Measurements from ENCODE around the gene ANKRD31. TPM values are rescaled to one million over a fixed set of nuclear protein-coding genes. Genes with fewer than 3 reads are reported as not detected.
"Not testable (repeated sequence)": the region's sequence is repeated elsewhere in the genome, so short reads cannot be mapped to it uniquely, and the experiment has no call there.

Gene ANKRD31
- polyA plus RNA-seq, 4 donors = 0.48 to 0.67 (median 0.52) TPM

DNA sequence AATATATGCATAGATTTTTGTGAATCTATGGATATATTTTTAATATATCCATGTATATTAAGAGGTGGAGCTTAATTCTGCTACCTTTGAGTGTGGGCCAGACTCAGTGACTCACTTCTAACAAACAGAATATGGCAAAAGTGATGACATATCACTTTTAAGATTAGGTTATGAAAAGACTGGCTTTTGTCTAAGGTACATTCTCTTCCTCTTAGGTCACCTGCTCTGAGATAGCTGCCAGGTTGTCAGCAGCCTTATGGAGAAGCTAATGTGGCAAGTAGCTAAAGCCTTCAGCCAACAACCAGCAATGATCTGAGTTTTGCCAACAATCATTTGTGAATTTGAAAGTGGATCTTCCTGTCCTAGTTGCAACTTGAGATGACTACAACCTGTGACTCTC, 83.8 kb downstream of the ANKRD31 start:
- DNase-seq (ENCODE audit: low read depth in 4 of 4, low spot score in 3 of 4) = no peak

DNA sequence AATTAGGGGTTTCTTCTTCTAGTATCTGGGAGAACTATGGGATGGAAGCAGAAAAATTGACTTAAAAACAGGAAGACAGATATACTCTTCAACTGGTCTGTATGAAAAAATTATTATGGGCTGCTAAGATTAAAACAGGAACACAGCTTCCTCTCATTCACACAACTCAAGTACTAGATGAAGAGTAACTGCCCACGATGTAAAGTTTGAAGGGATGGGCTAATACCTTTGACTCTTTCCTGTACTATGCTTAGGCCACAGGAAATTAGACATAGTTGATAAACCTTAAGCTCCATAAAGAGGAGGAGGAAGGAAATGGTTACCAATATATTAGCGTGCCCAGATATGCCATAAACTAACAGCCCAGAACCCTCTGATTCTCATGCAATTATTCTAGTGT, 88.6 kb downstream of the ANKRD31 start:
- DNase-seq (ENCODE audit: low read depth in 4 of 4, low spot score in 3 of 4) = no peak

DNA sequence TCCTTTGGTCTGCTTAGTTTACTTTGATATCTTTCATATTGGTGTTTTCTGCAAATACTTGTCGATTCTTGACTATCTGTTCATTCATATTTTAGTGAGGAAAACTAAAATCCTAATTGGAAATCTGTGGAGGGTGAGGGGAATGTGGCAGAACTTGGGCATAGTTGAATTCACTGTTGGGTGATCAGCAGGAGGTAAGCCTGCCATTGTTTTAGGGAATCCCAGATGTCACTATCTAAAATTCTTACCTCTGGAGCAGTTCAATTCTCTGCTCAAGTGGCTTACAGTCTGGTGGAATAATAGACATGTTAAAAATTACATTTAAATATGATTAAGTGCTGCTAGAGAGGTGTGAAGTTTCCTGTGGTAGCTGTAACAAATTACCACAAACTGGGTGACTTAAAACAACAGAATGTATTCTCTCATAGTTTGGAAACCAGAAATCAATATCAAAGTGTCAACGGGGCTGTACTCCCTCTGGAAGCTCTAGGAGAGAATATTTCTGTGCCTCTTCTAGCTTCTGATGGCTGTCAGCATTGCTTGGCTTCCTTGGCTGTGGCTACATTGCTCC, 94.0 kb downstream of the ANKRD31 start:
- DNase-seq (ENCODE audit: low read depth in 4 of 4, low spot score in 3 of 4) = no peak

DNA sequence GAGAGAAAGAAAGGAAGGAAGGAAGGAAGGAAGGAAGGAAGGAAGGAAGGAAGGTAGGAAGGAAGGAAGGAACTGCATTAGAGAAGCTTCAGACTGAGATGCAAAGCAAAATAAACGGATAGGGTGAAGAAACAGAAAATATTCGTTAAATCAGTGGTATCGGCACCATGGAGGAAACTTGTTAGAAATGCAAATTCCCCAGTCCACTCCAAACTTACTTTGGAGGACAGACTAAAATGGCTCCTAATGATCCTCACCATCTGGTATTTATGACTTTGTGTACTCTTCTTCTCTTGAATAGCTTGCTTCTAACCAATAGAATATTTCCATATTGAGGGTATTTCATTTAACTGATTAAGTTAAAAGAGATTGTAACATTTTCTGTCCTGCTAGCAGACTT, 96.4 kb downstream of the ANKRD31 start:
- no peak for DNase-seq (ENCODE audit: low read depth in 4 of 4, low spot score in 3 of 4)

DNA sequence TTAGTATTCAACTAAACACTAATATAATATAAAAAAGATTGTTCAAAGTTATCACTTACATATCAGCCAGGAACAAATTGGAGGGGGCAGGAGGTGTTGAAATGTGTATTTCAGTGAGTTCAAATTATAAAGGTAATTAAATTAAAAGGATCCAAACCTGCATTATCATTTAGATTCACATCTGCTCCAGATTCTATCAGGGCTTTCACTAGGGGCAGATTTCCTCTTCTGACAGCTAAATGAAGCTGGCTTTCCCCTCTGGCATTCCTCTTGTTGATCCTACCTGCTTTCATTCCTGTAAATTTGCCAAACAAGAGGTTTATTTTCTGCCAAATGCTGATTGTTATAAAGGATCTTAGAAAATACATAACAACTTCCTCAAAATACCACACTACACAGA, 98.0 kb downstream of the ANKRD31 start:
- no peak for DNase-seq (ENCODE audit: low read depth in 4 of 4, low spot score in 3 of 4)

DNA sequence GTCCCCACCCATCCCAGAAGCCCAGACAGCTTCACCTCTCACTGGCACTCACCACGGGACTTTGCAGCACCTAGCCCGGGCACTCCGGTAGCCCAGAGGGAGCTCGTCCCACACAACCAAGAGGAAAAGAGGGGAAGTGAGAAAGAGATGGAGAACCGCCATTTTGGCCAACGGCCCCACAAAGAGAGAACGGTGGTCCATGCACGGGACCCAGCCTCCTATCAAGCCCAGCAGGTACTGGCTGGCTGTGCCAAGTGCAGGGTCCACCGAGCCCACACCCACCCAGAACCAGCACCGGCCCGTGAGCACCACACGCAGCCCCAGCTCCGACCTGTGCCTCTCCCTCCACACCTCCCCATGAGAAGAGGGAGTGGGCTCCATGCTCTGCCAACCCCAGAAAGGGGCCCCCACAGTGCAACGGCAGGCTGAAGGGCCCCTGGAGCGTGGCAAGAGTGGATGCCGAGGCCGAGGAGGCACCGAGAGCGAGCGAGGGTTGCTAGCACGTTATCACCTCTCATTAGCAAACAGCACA, 105.8 kb downstream of the ANKRD31 start:
- no peak for DNase-seq (ENCODE audit: low read depth in 4 of 4, low spot score in 3 of 4)

DNA sequence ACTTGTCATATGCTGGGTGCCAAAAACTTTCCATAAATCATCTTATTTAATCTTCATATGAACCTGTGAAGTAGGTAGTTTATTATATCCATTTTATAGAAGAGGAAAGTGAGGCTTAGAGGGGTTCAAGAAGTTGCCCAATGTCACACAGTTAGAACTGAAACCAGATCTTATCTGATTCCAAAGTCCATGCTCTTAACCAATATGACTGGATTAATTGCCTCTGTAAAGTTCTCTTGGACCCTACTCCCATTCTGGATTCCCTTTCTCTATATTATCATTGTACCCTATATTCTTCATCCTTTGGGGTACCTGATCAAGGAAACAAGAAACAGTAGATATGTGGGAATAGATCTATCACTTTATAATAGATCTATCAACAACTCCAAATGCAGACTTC, 119.8 kb downstream of the ANKRD31 start:
- DNase-seq (ENCODE audit: low read depth in 4 of 4, low spot score in 3 of 4) = no peak

DNA sequence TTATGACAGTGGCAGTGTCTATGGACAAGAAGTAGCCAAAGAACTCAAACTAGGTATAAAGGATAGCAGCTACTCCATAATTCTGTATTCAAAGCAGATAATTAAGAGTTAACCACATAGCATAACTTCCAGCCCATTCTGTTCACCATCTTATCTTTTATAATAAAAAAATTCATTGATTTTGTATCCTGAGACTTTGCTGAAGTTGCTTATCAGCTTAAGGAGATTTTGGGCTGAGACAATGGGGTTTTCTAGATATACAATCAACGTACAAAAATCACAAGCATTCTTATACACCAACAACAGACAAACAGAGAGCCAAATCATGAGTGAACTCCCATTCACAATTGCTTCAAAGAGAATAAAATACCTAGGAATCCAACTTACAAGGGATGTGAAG, 122.4 kb downstream of the ANKRD31 start:
- DNase-seq (ENCODE audit: low read depth in 4 of 4, low spot score in 3 of 4) = not testable (repeated sequence)

DNA sequence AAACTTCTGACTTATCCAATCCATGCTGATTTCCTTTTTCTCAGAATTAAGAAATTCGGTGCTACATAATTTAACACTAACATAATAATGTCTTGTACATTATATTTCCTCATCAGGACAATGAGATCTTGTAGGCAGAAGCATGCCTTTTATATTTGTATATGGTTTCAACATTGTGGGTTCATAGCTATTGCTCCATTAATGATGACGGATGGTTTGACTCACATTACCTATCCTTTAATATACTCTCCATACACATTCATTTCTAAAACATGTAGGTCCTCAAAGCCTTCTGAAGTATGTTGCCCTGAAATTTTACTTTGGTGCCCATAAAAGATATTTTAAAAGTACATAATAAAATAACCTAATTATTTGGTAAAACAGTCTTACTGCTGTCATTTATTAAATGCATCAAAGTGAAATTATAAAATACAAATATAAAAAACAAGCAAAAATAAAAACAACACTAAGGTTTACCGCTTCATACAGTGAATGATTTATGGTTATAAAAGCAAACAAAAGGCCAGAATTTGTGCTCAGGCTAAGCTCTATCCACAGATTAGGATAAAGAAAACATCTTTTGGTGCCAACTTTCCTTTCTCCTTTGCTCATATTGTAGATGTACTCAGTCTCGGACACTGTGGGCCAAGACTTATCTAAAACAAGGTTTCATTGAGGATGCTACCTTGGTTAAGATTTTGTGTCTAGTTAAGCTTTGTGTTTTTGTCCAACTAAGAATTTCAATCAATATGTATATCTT, 123.1 kb downstream of the ANKRD31 start:
- DNase-seq (ENCODE audit: low read depth in 4 of 4, low spot score in 3 of 4) = no peak

DNA sequence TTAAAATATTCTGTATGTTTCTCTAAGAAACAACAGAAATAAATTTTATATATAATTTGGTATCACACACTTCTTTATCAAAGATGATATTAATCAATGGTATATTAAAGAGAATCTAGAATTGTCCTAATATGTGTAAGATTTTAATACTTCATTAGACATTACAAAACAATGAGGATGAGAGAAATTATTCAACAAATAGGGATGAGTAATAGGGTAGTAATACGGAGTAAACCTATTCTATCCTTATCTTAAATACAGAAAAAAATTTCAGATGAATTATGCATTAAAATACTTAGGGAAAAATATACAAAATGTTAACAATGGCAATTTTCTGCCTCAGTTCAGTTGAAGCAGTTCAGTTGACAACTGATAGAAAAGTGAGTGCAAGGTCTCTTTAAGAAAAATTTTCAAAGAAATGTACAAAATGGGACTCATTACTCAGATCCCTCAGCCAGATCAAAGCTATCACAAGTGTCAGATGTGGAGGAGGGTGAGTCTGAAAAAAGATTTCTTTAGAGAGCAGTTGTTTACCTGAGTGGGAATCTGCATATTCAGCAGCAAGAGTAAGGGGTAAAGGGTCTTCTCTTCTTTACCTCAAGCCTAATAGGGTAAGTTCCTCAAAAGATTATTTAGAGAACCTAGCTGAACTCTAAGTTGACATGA, 127.6 kb downstream of the ANKRD31 start:
- no peak for DNase-seq (ENCODE audit: low read depth in 4 of 4, low spot score in 3 of 4)

DNA sequence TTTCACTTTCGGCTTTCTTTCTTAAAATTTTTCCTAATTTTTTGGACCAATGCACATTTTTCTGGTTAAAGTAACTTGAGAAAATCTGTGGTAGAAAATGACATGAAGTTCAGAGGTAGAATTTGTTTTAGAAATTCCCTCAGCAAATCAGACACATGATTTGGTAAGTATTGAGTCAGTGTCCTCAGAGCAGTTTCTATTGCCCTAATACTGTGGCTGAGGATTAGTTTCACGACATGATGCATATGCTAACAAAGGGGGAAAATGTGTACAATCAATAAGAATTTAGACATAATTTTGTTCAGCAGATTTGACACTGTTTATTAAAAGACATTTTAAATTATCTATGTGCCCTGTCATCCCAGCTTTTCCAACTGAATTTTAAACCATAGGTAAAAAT, 128.2 kb downstream of the ANKRD31 start:
- DNase-seq (ENCODE audit: low read depth in 4 of 4, low spot score in 3 of 4) = no peak

DNA sequence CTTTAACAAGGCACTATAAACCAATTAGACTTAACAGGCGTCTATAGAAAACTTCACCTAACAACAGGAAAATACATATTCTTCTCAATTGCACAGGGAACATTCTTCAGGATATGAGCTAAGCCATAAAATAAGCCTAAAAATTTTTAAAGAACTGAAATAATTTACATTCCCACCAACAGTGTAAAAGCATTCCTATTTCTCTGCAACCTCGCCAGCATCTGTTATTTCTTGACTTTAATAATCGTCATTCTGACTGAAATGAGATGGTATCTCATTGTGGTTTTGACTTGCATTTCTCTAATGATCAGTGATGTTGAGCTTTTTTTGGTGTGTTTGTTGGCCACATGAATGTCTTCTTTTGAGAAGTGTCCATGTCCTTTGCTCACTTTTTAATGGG, 140.7 kb downstream of the ANKRD31 start:
- not testable (repeated sequence) for DNase-seq (ENCODE audit: low read depth in 4 of 4, low spot score in 3 of 4)

DNA sequence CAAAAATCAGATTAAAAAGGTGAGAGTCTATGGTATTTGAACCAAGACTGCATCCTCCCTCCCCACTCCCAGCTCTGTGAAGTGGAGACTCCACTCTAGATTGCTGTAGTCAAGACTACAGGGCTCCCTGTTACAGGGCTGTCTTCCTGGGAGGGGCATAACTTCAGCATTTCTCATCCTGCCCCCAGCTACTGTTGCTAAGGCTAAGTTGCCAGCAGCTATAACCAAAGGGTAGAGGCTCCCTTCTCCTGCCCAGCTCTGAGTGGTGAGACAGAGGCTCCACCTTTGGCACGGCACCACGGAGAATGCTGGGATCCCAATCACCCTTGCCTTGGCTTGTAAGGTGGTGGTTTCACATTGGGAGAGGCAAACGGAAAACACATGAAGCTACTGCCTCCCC, 145.1 kb downstream of the ANKRD31 start:
- no peak for DNase-seq (ENCODE audit: low read depth in 4 of 4, low spot score in 3 of 4)

DNA sequence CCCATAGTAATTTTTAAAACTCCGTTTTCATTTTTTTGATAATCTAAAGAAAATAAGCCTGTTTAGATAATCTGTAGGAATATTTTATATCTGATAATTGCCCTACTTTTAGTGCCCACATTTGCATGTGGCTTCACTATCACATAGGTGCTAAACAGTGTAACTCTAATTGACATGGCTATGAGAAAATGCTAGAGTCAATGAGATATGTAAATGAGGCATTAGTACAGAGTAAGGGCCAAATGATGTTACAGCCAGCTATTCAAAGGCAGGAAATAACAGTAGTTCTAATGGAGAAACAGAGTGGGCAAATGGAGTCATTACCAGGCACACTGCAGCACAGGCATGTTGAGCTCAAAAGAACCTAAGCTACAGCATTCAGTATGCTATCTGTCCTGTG, 147.0 kb downstream of the ANKRD31 start:
- no peak for DNase-seq (ENCODE audit: low read depth in 4 of 4, low spot score in 3 of 4)

DNA sequence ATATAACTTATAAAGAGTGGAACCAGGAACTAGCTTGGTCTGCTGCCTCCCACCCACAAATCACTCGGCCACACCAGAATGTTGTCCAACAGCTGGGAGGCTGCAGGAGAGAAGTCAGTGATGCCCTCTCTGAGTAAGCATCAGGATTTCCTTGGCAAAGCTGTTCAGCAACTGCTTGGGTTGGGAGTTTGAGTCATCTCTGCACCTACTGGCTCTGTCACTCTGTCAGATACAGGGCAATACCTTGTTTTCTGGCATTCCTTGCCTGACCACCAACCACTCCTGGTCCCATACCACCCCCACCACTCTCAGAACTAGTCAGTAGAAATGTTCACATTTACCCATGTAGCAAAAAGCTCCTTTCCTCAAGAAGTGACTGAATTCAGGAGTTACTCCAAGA, 147.5 kb downstream of the ANKRD31 start:
- no peak for DNase-seq (ENCODE audit: low read depth in 4 of 4, low spot score in 3 of 4)

DNA sequence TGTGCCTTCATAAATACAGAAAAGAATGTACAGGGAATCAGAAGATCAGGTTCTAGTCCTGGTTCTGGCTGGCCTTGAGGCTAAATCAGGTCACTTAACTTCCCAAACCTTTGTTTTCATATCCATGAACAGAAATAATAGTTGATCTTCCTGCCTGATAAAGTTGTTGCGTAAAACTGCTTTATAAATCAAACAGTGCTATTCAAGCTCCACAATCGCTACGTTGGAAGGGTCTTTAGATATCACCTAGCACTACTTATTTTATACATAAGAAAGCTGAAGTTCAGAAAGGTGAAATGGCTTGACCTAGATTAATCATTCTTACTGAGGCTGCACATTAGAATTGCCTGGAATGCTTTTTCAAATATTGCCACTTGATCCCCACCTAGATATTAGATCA, 148.0 kb downstream of the ANKRD31 start:
- no peak for DNase-seq (ENCODE audit: low read depth in 4 of 4, low spot score in 3 of 4)

DNA sequence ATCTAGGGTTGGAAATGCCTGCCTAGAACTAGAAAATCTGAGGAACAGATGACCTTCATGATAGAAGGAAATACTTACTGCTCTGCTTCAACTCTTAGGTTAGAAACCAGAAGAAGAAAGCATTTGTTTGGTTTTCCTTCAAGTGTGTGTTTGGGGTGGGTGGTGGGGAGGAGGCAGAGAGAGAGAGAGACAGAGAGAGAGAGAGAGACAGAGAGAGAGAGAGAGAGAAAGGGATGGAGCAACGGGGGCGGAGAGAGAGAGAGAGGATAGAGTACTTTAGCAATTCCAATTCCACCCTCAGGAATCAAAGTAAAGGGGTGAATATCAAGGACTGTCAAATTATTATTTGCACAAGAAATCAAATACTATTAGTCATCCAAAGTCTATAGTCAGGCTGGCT, 155.2 kb downstream of the ANKRD31 start:
- DNase-seq (ENCODE audit: low read depth in 4 of 4, low spot score in 3 of 4) = no peak

DNA sequence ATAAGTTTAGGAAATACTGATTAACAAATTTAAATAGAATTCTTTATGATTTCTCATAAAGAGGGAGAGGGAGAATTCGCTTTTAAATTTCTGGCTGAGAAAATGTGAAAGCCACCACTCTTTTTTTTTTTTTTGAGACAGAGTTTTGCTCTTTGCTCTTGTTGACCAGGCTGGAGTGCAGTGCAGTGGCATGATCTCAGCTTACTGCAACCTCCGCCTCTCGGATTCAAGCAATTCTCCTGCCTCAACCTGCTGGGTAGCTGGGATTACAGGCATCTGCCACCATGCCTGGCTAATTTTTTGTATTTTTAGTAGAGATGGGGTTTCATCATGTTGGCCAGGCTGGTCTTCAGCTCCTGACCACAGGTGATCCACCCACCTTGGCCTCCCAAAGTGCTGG, 157.3 kb downstream of the ANKRD31 start:
- not testable (repeated sequence) for DNase-seq (ENCODE audit: low read depth in 4 of 4, low spot score in 3 of 4)

DNA sequence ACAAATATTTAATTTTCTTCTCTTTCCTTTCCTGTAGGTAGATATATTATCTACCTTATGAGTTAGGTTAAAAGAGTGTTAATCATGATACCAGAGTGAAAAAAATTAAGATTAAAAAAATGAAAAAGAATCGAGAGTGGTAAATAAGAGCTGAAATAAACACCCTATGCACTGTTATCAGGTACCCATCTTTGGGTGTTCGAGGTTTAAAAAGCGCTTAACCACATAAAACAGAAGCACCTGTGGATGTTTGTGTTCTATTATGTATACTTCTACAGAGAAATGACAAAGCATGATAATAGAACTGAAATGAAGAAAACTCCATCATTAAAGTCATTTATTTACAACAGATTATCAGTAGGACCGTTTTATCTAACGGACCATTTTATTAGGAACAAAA, 158.7 kb downstream of the ANKRD31 start:
- DNase-seq (ENCODE audit: low read depth in 4 of 4, low spot score in 3 of 4) = no peak

DNA sequence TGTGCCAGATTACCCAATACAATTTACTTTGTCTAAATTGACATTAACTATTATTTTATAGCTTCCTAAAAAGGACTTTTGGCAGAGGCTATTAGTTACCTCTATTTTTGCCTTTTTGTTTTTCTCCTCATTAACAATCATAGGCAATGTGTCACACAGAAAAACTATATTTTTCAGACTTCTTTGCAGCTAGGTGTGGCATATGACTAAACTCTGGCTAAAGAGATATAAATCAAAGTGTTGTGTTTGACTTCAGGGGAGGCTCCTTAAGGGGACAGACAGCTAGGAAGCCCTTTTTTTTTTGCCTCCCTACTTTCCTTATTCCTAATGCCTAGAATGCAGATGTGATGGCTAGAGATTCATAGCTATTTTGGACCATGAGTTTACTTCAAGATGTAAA, 164.6 kb downstream of the ANKRD31 start:
- DNase-seq (ENCODE audit: low read depth in 4 of 4, low spot score in 3 of 4) = no peak

DNA sequence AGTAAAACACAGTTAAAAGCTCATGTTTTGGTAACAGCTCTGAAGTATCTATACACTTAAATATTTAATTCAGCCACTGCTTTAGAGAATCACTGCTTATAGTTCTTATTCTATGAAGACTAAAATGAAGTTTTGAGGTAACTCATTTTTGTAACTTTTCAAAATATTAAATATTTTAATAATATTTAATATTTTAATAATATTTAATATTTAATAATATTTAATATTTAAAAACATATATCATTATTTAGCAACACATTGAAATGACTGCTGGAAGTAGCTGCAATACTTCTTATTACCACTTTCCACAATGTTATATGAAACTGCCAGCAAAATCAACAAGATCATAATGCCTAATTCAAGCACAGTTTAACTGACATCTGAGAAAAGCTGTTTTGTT, 165.6 kb downstream of the ANKRD31 start:
- no peak for DNase-seq (ENCODE audit: low read depth in 4 of 4, low spot score in 3 of 4)

DNA sequence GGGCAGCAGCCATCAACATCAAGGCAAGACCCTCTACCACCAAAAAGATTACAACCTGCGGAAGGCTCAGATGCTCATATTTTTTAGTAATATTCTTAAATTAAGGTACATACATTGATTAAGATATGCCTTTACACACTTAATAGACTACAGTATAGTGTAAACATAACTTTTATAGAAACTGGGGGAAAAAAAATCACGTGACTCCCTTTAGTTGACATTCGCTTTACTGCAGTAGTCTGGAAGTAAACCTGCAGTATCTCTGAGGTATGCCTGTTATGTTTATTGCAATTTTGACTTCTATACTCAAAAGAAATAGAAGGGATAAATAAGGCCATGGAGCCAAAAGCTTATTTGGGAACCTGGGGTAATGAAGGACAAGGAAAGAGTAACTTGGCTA, 169.2 kb downstream of the ANKRD31 start:
- no peak for DNase-seq (ENCODE audit: low read depth in 4 of 4, low spot score in 3 of 4)

Data from right renal pelvis (tissue), 4 donors.